M059J (cell line): ENCODE results near the gene KCND1. TPM values are rescaled to one million over a fixed set of nuclear protein-coding genes. Genes with fewer than 3 reads are reported as not detected.
"Not testable (repeated sequence)": the region's sequence is repeated elsewhere in the genome, so short reads cannot be mapped to it uniquely, and the experiment has no call there.

ENCODE experiments used
- DNase-seq: peaks from one replicate; pipeline ENCODE4 v3.0.0-alpha.2; 2012; ENCODE audit warnings: low read depth
- total RNA-seq: library from RNA; depleted of rRNA; stranded (reverse); fragments of >200 nt; shearing (Covaris generic); gene quantifications from 2 replicates; pipeline ENCODE4 v1.2.3, GENCODE V29; 2014; rRNA removed

KCND1 gene
- total RNA-seq = 0.76 and 1.7 TPM in 2 replicates

- DNase-seq = peak; percentile 79
These were observed at the start of gene KCND1 for GRCh38 chrX:48971249-48972219. KCND1 (minus strand) TSS chrX:48971844; CDS start chrX:48970271, 1,573 bp downstream.

GRCh38 chrX:49019599-49020249 lies 48.1 kb upstream of the KCND1 start:
- no peak for DNase-seq

GRCh38 chrX:49019050-49019449 lies 47.4 kb upstream of the KCND1 start:
- no peak for DNase-seq

- no peak for DNase-seq
These were observed 32.1 kb upstream of the KCND1 start for GRCh38 chrX:49003696-49004095.

- DNase-seq = peak; percentile 93
These were observed 30.7 kb upstream of the KCND1 start, which contains the start of gene GRIPAP1 for GRCh38 chrX:49002091-49002935. GRIPAP1 (minus strand) TSS chrX:49002264; CDS start chrX:49002229, 35 bp downstream.

GRCh38 chrX:49001521-49002090 lies 30.0 kb upstream of the KCND1 start:
- peak; percentile 45 for DNase-seq

GRCh38 chrX:49000636-49001035 lies 29.0 kb upstream of the KCND1 start:
- DNase-seq = no peak

- DNase-seq = no peak
These were observed 27.4 kb upstream of the KCND1 start for GRCh38 chrX:48999030-48999429.

GRCh38 chrX:48998391-48998790 lies 26.7 kb upstream of the KCND1 start:
- no peak for DNase-seq

- no peak for DNase-seq
These were observed 26.2 kb upstream of the KCND1 start for GRCh38 chrX:48997865-48998264.

- no peak for DNase-seq
These were observed 25.8 kb upstream of the KCND1 start for GRCh38 chrX:48997455-48997854.

- DNase-seq = no peak
These were observed 25.3 kb upstream of the KCND1 start for GRCh38 chrX:48996969-48997368.

- no peak for DNase-seq
These were observed 20.7 kb upstream of the KCND1 start for GRCh38 chrX:48992341-48992740.

- DNase-seq = no peak
These were observed 17.8 kb upstream of the KCND1 start for GRCh38 chrX:48989483-48989882.

GRCh38 chrX:48983896-48984295 lies 12.3 kb upstream of the KCND1 start:
- DNase-seq = no peak

GRCh38 chrX:48983081-48983480 lies 11.4 kb upstream of the KCND1 start:
- DNase-seq = no peak

GRCh38 chrX:48981178-48981577 lies 9.5 kb upstream of the KCND1 start:
- DNase-seq = no peak

- not testable (repeated sequence) for DNase-seq
These were observed 8.7 kb upstream of the KCND1 start for GRCh38 chrX:48980341-48980740.

- DNase-seq = no peak
These were observed 6.6 kb upstream of the KCND1 start for GRCh38 chrX:48978226-48978625.

- no peak for DNase-seq
These were observed 4.4 kb upstream of the KCND1 start for GRCh38 chrX:48976086-48976485.

- DNase-seq = no peak
These were observed 3.9 kb upstream of the KCND1 start for GRCh38 chrX:48975541-48975940.
